ENCODE data around the gene CDK19. TPM values are rescaled to one million over a fixed set of nuclear protein-coding genes. Genes with fewer than 3 reads are reported as not detected.

CDK19 gene
- total and polyA plus RNA-seq, 10 of the 15 experiments (the other 5 are each of a cell fraction or from before 2014, with no cell fraction given) = 4.6 to 21.4 (median 12.4) TPM

- no peak overlapping the region for H2AFZ ChIP-seq (ENCODE audit: control insufficient read depth, low read depth, low read length)
- no peaks in the 10 kb centered on the region for H3K27me3 ChIP-seq (replicated peaks in 1 of 2; ENCODE audit: control insufficient read depth in 2 of 2, insufficient read depth in 2 of 2, low read length in 1 of 2)
- peaks cover under 1% of the 10 kb centered on the region; the same call in 1 of the 2 replicates for H3K4me1 ChIP-seq (ENCODE audit: control insufficient read depth, insufficient read depth, low read length)
- H3K36me3 ChIP-seq (ENCODE audit: control insufficient read depth in 2 of 2, insufficient read depth in 2 of 2, low read length in 1 of 2) = no peaks in the 10 kb centered on the region
- no peak overlapping the region for H3K27ac ChIP-seq (ENCODE audit: control insufficient read depth, insufficient read depth)
- 71% methylated on average over 3 of the region's 3 CpGs for WGBS (ENCODE audit: insufficient coverage, insufficient replicate concordance, low lambda C conversion rate, missing lambda C conversion rate)
- TF ChIP-seq CHD2 (IDR thresholded peaks at IDR 0.05; ENCODE audit: borderline replicate concordance, low read depth, low read length) = no peak
- TF ChIP-seq BCL3 (IDR thresholded peaks at IDR 0.05; ENCODE audit: borderline replicate concordance, insufficient read depth, low read depth, low read length, poor library complexity, severe bottlenecking) = no peak
- no peak for TF ChIP-seq ZNF274 (IDR thresholded peaks at IDR 0.05; ENCODE audit: insufficient read depth, insufficient read length)
- TF ChIP-seq CBX3 (IDR thresholded peaks at IDR 0.05; ENCODE audit: borderline replicate concordance, low read depth) = no peak
- no peak for TF ChIP-seq MXI1 (IDR thresholded peaks at IDR 0.05; ENCODE audit: low read depth, low read length)
- TF ChIP-seq TARDBP (IDR thresholded peaks at IDR 0.05; ENCODE audit: borderline replicate concordance) = no peak
- no peak for TF ChIP-seq CHD4 (IDR thresholded peaks at IDR 0.05)
- no peak for TF ChIP-seq HDAC6 (IDR thresholded peaks at IDR 0.05; ENCODE audit: unreplicated experiment)
- no peak for TF ChIP-seq TBL1XR1 (IDR thresholded peaks at IDR 0.05; ENCODE audit: low read depth, low read length)
- no peak for TF ChIP-seq GATAD2B (conservative IDR thresholded peaks at IDR 0.05; ENCODE audit: low read depth)
- no peak for TF ChIP-seq RBBP5 (conservative IDR thresholded peaks at IDR 0.05)
- TF ChIP-seq, protein P1, sequence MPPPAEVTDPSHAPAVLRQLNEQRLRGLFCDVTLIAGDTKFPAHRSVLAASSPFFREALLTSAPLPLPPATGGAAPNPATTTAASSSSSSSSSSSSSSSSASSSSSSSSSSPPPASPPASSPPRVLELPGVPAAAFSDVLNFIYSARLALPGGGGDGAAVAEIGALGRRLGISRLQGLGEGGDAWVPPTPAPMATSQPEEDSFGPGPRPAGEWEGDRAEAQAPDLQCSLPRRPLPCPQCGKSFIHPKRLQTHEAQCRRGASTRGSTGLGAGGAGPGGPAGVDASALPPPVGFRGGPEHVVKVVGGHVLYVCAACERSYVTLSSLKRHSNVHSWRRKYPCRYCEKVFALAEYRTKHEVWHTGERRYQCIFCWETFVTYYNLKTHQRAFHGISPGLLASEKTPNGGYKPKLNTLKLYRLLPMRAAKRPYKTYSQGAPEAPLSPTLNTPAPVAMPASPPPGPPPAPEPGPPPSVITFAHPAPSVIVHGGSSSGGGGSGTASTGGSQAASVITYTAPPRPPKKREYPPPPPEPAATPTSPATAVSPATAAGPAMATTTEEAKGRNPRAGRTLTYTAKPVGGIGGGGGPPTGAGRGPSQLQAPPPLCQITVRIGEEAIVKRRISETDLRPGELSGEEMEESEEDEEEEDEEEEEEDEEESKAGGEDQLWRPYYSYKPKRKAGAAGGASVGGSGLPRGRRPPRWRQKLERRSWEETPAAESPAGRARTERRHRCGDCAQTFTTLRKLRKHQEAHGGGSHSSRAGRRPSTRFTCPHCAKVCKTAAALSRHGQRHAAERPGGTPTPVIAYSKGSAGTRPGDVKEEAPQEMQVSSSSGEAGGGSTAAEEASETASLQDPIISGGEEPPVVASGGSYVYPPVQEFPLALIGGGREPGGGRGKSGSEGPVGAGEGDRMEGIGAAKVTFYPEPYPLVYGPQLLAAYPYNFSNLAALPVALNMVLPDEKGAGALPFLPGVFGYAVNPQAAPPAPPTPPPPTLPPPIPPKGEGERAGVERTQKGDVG (CRISPR knock-in tag; IDR thresholded peaks at IDR 0.05) = no peak
- TF ChIP-seq SUZ12 (IDR thresholded peaks at IDR 0.05; ENCODE audit: unreplicated experiment) = no peak
- TF ChIP-seq TCF12 (IDR thresholded peaks at IDR 0.05; ENCODE audit: low read depth, low read length) = no peak
- no peak for TF ChIP-seq GABPA (IDR thresholded peaks at IDR 0.05; ENCODE audit: low read depth)
- no peak for ATAC-seq
- no peak overlapping the region for H3K9ac ChIP-seq (ENCODE audit: control insufficient read depth, insufficient read depth, low read length)
- no peaks in the 10 kb centered on the region for H4K20me1 ChIP-seq (ENCODE audit: control insufficient read depth, insufficient read depth)
- ChIA-PET RAD21 (ENCODE audit: unreplicated experiment) (no interaction called here), POLR2A (no interaction called here), CTCF (no interaction called here), SMC1A (ENCODE audit: uncharacterized antibody, unreplicated experiment) (no interaction called here)
- in situ Hi-C loops (cut with MboI) (no loop called here), intact Hi-C loops (cut with micrococcal nuclease; ENCODE audit: unreplicated experiment) (no loop called here)
- no TSS peak for BruUV-seq (replicated peaks)
- H3K9me3 ChIP-seq (replicated peaks; ENCODE audit: control insufficient read depth, insufficient read depth, low read length) = peaks cover 2% of the 10 kb centered on the region; the same call in 1 of the 3 replicates
- no peak for FAIRE-seq
- no peaks in the 10 kb centered on the region for H3K79me2 ChIP-seq (ENCODE audit: control insufficient read depth, insufficient read depth, low read length)
- no peak for DNase-seq (ENCODE audit: low read depth, low spot score)
- no peak overlapping the region for H3K4me3 ChIP-seq
- no peak overlapping the region for H3K4me2 ChIP-seq (ENCODE audit: control insufficient read depth, insufficient read depth)
These were observed 218.9 kb downstream of the CDK19 start for GRCh38 chr6:110596354-110596753.

All from GM12878 (cell line).